Mononuclear cell (primary cell): ENCODE measurements around the gene TESK2. TPM values are rescaled to one million over a fixed set of nuclear protein-coding genes. Genes with fewer than 3 reads are reported as not detected.
"Not testable (repeated sequence)": the region's sequence is repeated elsewhere in the genome, so short reads cannot be mapped to it uniquely, and the experiment has no call there.

Source experiments
- H3K27me3 ChIP-seq: 2 replicates; pipeline ENCODE4 v1.6.0; 2011; ENCODE audit warnings: low read length, control low read depth; ENCODE audit not compliant: insufficient read depth
- H3K4me1 ChIP-seq: 2 replicates; pipeline ENCODE4 v1.5.1; 2011; ENCODE audit warnings: mild to moderate bottlenecking, low read length, control low read depth; ENCODE audit not compliant: insufficient read depth
- H3K4me3 ChIP-seq: 2 replicates; pipeline ENCODE4 v1.5.1; 2011; ENCODE audit warnings: mild to moderate bottlenecking, low read length, moderate library complexity
- H3K9me3 ChIP-seq: 2 replicates; pipeline ENCODE4 v1.5.1; 2011; ENCODE audit warnings: low read depth, mild to moderate bottlenecking, control low read depth, low read length
- total RNA-seq: library from RNA; depleted of rRNA; stranded (reverse); fragments of >200 nt; gene quantifications from one replicate; pipeline ENCODE4 v1.2.3, GENCODE V29; 2012

The TESK2 gene
- total RNA-seq, 1 donor: 4.0 TPM

DNA sequence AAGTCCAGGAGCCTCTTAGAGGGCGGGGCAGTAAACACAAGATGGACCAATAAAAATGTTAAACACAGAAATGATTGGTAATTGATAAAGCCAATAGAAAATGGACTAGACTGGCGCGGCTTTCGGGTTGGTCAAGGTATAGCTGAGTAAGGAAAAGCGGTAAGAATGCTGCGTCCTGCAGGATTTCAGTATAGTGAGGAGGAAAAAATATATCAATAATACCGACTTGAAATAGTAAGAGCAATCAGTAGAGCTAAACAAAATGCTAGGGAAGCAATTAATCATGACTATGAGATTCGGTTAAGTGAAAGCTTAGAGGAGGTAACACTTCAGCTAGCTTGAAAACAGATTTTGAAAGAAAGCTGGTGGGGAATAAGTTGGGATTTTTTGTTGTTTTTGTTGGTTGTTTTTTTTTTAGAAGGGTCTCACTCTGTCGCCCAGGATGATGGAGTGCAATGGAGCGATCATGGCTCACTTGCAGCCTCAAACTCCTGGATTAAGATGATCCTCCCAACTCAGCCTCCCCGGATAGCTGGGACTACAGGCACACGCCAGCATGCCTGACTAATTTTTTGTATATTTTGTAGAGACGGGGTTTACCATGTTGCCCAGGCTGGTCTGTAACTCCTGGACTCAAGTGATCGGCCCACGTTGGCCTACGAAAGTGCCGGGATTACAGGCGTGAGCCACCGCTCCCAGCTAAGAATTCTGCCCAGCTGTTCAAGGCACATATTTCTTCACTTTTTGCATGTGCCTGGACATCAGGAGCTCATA, 711 bp upstream of the TESK2 start:
- Histone ChIP-seq H3K4me3 (peak overlapping the region; percentile 77), H3K27me3 (no peaks in the 10 kb centered on the region), H3K9me3 (no peaks in the 10 kb centered on the region), H3K4me1 (peaks cover 34% of the 10 kb centered on the region)

GRCh38 chr1:45490121-45490625, 790 bp downstream of the TESK2 start:
- Histone ChIP-seq H3K9me3 (no peaks in the 10 kb centered on the region), H3K4me3 (peak overlapping the region; percentile 77), H3K27me3 (no peaks in the 10 kb centered on the region), H3K4me1 (peaks cover 34% of the 10 kb centered on the region)

- H3K4me1 ChIP-seq: peaks cover 34% of the 10 kb centered on the region
- not testable (repeated sequence) for H3K9me3 ChIP-seq, H3K27me3 ChIP-seq, H3K4me3 ChIP-seq
These were observed 1.6 kb downstream of the TESK2 start for GRCh38 chr1:45489379-45489778.

DNA sequence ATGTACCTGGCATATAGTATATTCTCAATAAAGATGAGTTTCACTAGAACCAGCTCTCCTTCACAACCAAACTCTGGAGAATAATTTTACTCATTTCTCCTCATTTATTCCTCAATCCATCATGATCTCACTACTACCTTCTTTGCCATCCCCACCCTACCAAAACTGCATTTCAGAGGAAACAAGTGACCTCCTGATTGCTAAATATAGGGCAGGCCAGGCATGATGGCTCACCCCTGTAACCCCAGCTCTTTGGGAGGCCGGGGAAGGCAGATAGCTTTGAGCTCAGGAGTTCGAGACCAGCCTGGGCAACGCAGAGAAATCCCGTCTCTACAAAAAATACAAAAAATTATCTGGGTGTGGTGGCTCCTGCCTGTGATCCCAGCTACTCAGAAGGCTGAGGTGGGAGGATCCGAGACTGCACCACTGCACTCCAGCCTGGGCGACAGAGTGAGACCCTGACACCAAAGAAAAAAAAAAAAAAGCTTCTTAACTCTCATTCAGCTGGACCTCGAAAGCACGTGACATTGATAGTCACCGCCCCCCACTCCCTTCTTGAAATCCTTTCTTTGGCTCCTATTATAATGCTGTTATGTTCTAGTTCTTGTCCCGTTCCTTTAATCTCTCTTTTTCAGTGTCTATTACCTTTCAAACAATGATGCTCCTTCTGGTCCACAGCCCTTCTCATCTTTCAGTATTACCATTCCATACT, 2.1 kb downstream of the TESK2 start:
- no peak overlapping the region for H3K4me3 ChIP-seq
- peaks cover 34% of the 10 kb centered on the region for H3K4me1 ChIP-seq
- no peaks in the 10 kb centered on the region for H3K27me3 ChIP-seq
- H3K9me3 ChIP-seq: no peaks in the 10 kb centered on the region

DNA sequence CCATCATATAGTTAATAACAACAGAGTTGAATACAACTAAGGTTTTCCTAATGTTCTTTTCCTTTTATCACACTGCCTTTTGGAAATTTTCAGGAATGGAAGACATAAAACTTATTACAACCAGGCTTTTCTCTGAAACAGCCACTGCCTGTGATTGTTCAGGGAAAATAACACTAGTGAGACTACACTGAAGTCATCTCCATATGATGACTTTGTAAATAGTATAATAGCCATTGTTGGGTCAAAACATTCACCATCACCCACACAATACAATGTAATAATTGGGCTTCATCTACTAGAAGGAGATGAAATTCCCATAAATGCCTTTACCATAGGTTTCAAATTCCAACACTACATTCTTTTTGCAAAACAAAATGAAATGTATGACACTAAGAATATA, 5.0 kb downstream of the TESK2 start:
- Histone ChIP-seq H3K27me3 (no peaks in the 10 kb centered on the region), H3K4me3 (no peak overlapping the region), H3K9me3 (no peaks in the 10 kb centered on the region), H3K4me1 (peaks cover 18% of the 10 kb centered on the region)

GRCh38 chr1:45479039-45479748, 11.8 kb downstream of the TESK2 start:
- Histone ChIP-seq H3K9me3 (no peaks in the 10 kb centered on the region), H3K27me3 (no peaks in the 10 kb centered on the region), H3K4me3 (no peak overlapping the region), H3K4me1 (no peaks in the 10 kb centered on the region)

GRCh38 chr1:45478121-45478814, 12.7 kb downstream of the TESK2 start:
- H3K27me3 ChIP-seq: no peaks in the 10 kb centered on the region
- no peak overlapping the region for H3K4me3 ChIP-seq
- H3K9me3 ChIP-seq: no peaks in the 10 kb centered on the region
- no peaks in the 10 kb centered on the region for H3K4me1 ChIP-seq

- H3K27me3 ChIP-seq: no peaks in the 10 kb centered on the region
- no peaks in the 10 kb centered on the region for H3K9me3 ChIP-seq
- H3K4me1 ChIP-seq: no peaks in the 10 kb centered on the region
- no peak overlapping the region for H3K4me3 ChIP-seq
These were observed 13.3 kb downstream of the TESK2 start for GRCh38 chr1:45477646-45478045.

DNA sequence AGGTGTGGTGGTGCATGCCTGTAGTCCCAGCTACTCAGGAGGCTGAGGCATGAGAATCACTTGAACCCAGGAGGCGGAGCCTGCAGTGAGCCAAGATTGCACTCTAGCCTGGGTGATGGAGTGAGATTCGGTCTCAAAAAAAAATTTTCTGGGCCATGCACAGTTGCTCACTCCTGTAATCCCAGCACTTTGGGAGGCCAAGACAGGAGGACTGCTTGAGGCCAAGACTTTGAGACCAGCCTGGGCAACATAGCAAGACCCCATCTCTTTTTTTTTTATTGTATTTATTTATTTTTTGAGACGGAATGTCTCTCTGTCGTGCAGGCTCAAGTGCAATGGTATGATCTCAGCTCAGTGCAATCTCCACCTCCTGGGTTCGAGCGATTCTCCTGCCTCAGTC, 16.8 kb downstream of the TESK2 start:
- H3K9me3 ChIP-seq, H3K27me3 ChIP-seq, H3K4me1 ChIP-seq, H3K4me3 ChIP-seq: not testable (repeated sequence)

- H3K4me1 ChIP-seq: no peaks in the 10 kb centered on the region
- no peak overlapping the region for H3K4me3 ChIP-seq
- H3K9me3 ChIP-seq: no peaks in the 10 kb centered on the region
- H3K27me3 ChIP-seq: no peaks in the 10 kb centered on the region
These were observed 17.7 kb downstream of the TESK2 start for GRCh38 chr1:45473302-45473701.

DNA sequence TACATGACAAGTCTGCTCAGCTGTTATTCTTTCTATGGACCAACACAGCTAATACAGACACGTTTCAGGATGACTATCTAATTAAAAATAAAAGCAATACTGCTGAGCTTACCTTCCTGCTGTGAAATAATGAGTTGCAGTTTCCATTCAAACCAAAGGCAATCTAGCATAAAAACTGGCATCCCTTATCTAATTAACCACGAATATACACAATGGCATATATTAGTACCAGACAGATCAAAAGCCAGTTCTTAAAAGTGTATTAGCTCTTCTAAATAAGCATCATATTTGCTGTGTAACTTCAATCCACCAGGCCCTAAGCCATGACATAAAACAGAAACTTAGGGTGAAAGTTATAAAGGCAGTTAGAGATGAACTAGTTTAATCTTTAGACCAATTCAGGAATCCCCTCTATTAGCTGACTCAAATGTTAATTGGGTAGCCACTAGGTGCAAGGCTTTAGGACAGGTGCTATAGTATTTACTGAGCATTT, 20.6 kb downstream of the TESK2 start:
- Histone ChIP-seq H3K27me3 (no peaks in the 10 kb centered on the region), H3K9me3 (no peaks in the 10 kb centered on the region), H3K4me3 (no peak overlapping the region), H3K4me1 (no peaks in the 10 kb centered on the region)

DNA sequence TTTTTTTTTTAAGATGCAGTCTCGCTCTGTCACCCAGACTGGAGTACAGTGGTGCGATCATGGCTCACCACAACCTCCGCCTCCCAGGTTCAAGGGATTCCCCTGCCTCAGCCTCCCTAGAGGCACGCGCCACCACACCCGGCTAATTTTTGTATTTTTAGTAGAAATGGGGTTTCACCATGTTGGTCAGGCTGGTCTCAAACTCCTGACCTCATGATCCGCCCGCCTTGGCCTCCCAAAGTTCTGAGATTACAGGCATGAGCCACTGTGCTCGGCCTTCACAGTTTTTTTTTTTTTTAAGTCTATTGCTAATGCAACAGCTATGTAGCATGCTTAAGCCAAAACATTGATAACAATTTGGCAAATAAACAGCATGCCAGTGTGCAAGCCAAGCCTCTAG, 23.6 kb downstream of the TESK2 start:
- H3K27me3 ChIP-seq, H3K9me3 ChIP-seq, H3K4me3 ChIP-seq, H3K4me1 ChIP-seq: not testable (repeated sequence)

DNA sequence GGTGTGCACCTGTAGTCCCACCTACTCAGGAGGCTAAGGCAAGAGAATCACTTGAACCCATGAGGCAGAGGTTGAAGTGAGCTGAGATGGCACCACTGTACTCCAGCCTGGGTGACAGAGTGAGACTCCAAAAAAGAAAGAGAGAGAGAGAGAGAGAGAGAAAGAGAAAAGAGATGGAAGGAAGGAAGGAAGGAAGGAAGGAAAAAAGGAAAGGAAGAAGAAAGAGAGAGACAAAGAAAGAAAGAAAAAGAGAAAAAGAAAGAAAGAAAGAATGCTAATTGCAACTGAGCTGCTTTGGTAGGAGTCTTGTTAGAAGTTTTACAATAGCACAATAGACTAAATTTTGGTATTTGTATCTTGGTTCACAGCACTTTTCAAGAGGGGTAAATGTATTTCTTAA, 25.7 kb downstream of the TESK2 start:
- H3K27me3 ChIP-seq: no peaks in the 10 kb centered on the region
- no peaks in the 10 kb centered on the region for H3K9me3 ChIP-seq
- no peaks in the 10 kb centered on the region for H3K4me1 ChIP-seq
- H3K4me3 ChIP-seq: no peak overlapping the region

- Histone ChIP-seq H3K4me3 (no peak overlapping the region), H3K27me3 (no peaks in the 10 kb centered on the region), H3K9me3 (no peaks in the 10 kb centered on the region), H3K4me1 (no peaks in the 10 kb centered on the region)
These were observed 32.1 kb downstream of the TESK2 start for GRCh38 chr1:45458894-45459293.

- Histone ChIP-seq H3K4me1 (no peaks in the 10 kb centered on the region), H3K4me3 (no peak overlapping the region), H3K27me3 (no peaks in the 10 kb centered on the region), H3K9me3 (no peaks in the 10 kb centered on the region)
These were observed 34.4 kb downstream of the TESK2 start for GRCh38 chr1:45456531-45456930.
